HG03571 (cell line): ENCODE measurements around the gene SERPINB10.

Experiments used
- ATAC-seq: cut with Tn5 transposase; IDR thresholded peaks from one replicate; pipeline ENCODE4 v1.9.1; 2021; ENCODE audit not compliant: unreplicated experiment

SERPINB10 gene

GRCh38 chr18:63907664-63908063, at the start of gene SERPINB10:
Gene SERPINB10 (plus strand): TSS chr18:63907958. CDS start chr18:63915511, 7,553 bp downstream.
- no peak for ATAC-seq

- no peak for ATAC-seq
Observed at GRCh38 chr18:63858456-63858855, 49.3 kb upstream of the SERPINB10 start.

- ATAC-seq: no peak
Observed at GRCh38 chr18:63859781-63860475, 47.8 kb upstream of the SERPINB10 start.

GRCh38 chr18:63860531-63860930, 47.2 kb upstream of the SERPINB10 start:
- ATAC-seq: no peak

- ATAC-seq: no peak
Observed at GRCh38 chr18:63867368-63868125, 40.2 kb upstream of the SERPINB10 start.

GRCh38 chr18:63868546-63868945, 39.2 kb upstream of the SERPINB10 start:
- ATAC-seq: no peak

GRCh38 chr18:63869374-63869773, 38.4 kb upstream of the SERPINB10 start:
- no peak for ATAC-seq

DNA sequence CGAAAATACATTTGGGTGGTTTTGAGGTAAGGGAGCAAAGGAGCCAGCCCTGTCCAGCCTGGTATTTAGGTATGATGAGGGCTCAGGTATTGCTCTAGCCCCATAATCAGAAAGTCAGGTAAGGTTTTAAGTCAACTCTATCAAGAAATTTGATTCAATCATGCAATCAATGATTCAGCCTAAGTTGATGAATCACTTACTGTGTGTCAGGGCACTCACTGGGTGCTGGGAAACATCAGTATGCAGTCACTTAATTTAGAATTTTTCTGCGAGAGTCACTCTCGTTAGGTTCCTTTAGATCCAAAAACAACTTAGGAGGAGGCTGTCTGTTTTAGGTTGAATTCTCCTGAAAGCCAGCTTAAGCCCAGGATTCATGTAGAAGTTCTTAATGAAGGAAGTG, 37.9 kb upstream of the SERPINB10 start:
- ATAC-seq: no peak

DNA sequence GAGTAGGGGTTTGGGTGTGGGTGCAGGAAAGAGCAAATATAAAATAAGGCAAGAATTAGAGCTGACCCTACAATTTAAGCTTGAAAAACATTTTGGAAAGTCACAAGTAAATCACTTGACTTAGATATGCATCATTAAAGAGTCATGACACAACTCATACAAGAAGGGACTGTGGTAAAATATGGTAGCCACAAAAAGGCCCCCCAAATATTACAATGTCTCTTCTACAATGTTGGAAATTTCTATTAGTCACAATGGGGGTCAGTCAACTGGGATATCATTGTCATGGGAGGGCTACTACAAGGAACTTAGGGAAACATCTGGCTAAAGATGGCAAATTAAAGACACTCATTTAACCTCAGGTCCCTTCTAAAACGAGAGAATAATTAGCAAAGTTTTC, 35.9 kb upstream of the SERPINB10 start:
- ATAC-seq: no peak

- no peak for ATAC-seq
Observed at GRCh38 chr18:63872586-63872985, 35.2 kb upstream of the SERPINB10 start.

- ATAC-seq: no peak
Observed at GRCh38 chr18:63878343-63878742, 29.4 kb upstream of the SERPINB10 start.

DNA sequence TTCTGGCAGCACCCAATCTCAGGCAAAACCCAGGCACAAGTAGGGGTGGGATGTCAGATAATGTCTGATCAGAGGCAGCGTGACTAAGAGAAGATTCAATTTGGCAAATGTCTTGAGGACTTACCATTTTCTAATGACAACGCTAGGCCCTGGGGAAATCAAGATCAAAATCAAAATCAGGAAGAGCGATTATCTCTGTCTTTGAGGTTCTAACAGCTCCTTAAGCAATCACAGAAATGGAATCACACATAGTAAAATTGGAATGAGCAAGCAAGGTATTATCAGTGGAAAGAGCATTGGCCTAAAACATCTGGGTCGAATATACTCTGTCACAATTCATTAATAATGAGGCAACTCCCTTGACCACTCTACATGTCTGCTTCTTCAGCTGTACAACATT, 28.8 kb upstream of the SERPINB10 start:
- ATAC-seq: no peak

- ATAC-seq: no peak
Observed at GRCh38 chr18:63879709-63880108, 28.0 kb upstream of the SERPINB10 start.

DNA sequence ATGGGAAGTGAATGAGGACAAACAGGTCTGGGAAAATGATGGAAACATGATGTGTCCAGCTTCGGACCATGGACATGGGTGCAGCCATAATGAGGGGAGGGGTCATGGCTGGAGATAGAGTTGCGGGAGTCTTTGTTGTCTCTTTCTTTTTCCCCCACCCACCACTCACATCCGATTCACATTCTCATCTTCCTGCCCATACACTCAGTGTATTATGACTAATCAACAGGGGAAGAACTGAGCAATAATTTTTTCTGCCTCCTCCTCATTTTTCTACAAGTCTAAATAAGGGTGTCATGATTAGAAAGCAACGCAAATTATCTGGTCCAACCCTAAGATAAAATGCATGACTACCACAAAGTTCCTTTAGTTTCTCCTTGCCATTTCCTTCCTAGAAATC, 25.9 kb upstream of the SERPINB10 start:
- ATAC-seq: no peak

DNA sequence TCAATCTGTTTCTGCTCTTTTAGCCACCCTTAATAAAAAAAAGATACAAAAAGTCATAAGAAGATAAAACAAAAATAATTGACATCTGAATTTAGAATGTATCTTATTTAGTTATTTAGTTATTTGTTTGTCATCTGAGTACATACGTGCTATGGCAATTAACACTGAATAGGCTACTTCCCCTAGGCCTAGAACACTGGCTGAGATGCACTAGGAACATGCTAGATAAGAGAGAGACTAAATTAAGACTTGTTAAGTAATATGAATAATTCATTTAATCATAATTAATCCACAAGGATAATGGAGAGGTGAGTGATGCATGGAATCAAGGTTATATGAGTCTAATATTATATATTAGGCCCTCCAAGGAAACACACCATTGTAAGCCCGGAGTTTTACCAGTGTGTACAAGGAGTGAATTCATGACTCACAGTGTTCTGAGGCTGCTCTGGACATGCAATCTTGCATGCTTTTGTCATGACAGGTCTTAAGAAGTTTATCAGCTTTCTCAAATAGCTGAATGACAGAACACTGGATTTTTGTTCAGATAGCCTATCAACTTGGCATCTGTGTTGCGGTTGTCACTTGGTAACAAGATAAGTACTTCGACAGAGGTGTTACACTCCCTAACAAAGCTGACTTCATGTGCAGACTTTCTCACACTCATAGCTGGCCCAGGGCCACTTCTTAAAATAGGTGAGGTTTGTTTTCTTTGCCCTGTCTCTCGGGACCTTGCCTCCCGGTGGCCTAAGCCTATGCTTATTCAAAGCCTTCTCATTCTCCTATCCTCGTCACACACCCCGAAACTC, 25.2 kb upstream of the SERPINB10 start:
- ATAC-seq: no peak

- ATAC-seq: no peak
Observed at GRCh38 chr18:63883617-63884016, 24.1 kb upstream of the SERPINB10 start.

DNA sequence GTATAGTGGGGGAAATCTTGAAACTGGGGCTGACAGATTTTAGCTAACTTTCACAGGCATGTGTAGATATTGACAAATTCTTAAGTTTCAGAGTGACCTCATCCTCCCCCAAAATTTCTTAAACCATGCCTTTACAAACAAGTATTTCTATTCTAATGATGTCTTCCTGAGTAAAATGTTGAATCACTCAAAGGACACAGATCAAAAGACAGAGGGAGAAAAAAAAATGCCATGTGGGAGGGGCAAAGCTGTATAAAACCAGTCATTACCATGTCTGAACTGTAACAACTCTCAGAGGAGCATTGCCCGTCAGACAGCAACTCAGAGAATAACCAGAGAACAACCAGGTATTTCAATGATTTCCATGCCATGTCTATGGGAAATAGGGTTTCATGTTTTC, 20.3 kb upstream of the SERPINB10 start, which contains the start of gene SERPINB2:
TSS of gene SERPINB2 (plus strand) at position 282 of the 400 bp plus-strand sequence. CDS start 3,740 bp downstream, outside the sequence.
- no peak for ATAC-seq

DNA sequence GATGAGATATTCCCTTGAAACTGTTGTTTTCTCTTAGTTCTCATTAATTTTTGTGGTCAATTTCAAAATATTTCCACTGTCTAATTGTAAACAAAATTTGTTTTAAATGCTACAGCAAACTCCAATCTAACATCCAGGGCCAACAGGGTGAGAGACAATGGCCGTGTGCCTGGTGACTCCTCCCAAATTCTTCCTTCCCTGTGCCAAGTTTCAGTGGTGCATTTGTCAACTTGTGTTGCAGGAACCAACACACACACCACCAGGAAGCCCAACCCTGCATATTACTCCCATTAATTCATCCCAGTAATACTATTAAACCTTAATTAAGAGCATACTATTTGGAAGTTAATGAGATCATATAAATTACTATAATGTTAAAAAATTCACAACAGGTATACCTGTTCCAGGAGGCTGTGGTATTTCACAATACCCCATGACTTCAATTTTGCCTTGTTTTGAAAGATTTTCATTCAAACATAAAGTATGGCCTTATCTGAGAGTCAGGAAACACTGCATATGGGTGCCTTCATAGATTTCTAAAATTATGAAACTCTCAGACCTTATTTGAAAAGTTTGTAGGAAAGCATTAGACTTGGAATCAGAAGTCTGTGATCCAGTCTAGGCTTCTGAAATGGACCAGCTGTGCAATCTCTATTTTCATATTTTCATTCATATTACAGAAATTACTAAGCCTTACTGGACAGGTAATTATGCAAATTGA, 19.1 kb upstream of the SERPINB10 start:
- ATAC-seq: no peak

DNA sequence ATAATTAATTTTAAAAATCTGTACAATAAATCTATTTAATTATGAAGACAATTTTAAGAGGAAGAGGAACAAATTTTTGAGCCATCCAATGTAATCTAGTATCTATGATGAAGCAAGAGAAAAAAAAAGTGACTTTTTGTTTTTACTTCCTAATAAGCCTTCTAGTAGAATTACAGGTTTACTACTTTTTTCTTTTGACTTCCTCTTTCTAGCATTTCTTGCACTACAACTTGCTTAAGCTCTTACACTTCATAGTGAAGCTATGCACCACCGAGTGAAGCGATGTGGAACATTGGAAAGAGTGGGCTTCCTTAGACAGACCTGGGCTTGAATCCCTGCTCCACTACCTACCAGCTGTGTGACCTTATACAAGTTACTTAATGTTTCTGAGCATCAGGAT, 18.1 kb upstream of the SERPINB10 start:
- no peak for ATAC-seq

GRCh38 chr18:63890237-63890949, 17.4 kb upstream of the SERPINB10 start:
- ATAC-seq: no peak
